HepG2 (cell line): ENCODE measurements around the gene ATOH8. TPM values are rescaled to one million over a fixed set of nuclear protein-coding genes. Genes with fewer than 3 reads are reported as not detected.

Source experiments
- FOXA3 ChIP-seq: IDR thresholded peaks from 2 replicates; pipeline ENCODE4 v1.6.1; 2016; ENCODE audit warnings: missing genetic modification reagents, missing compliant biosample characterization
- HNF1B ChIP-seq: sonication (generic); formaldehyde crosslinking; IDR thresholded peaks from 2 replicates; pipeline ENCODE4 v1.5.1; 2020; ENCODE audit warnings: mild to moderate bottlenecking, moderate library complexity, missing genetic modification reagents
- NR2C2 ChIP-seq: sonication (generic); formaldehyde crosslinking; IDR thresholded peaks from 2 replicates; pipeline ENCODE4 v1.4.0; 2020; ENCODE audit warnings: missing genetic modification reagents, mild to moderate bottlenecking, moderate library complexity, borderline replicate concordance
- RARA ChIP-seq: IDR thresholded peaks from 2 replicates; pipeline ENCODE4 v1.6.1; 2016; ENCODE audit warnings: missing genetic modification reagents, missing compliant biosample characterization
- SAP130 ChIP-seq: IDR thresholded peaks from 2 replicates; pipeline ENCODE4 v1.6.1; 2016; ENCODE audit warnings: low read depth
- TCF7 ChIP-seq: sonication (generic); IDR thresholded peaks from 2 replicates; pipeline ENCODE4 v1.6.1; 2016; ENCODE audit warnings: antibody characterized with exemption, low read depth
- U2AF1 ChIP-seq: fragments of 200-400 bp; formaldehyde crosslinking; optimal IDR thresholded peaks from 2 replicates; pipeline ENCODE3; 2017; ENCODE audit warnings: mild to moderate bottlenecking, low read depth, low read length
- ZMYM3 ChIP-seq: sonication (generic); formaldehyde crosslinking; IDR thresholded peaks from 2 replicates; pipeline ENCODE4 v1.5.1; 2020; ENCODE audit warnings: mild to moderate bottlenecking, missing genetic modification reagents
- polyA plus RNA-seq, 8 experiments: library from polyadenylated mRNA; depleted of rRNA in 3 of 8; stranded (reverse) in 7 of 8; unstranded in 1 of 8; fragments of >200 nt; fragmentation: Illumina TruSeq in 4 of 8; extraction: Trizol in 4 of 8; gene quantifications; 2 replicates each; pipeline versions ENCODE4 v1.2.1 to v1.2.3, GENCODE V29; 2011 to 2016; ENCODE audit warnings: low read depth in 4 of 8, missing spikeins in 1 of 8, mixed read lengths in 1 of 8; ENCODE audit not compliant: insufficient read depth in 1 of 8
- total RNA-seq, 5 experiments: library from RNA; depleted of rRNA; stranded (reverse); fragments of >200 nt; fragmentation: Illumina TruSeq; extraction: Trizol; gene quantifications; 2 replicates each; pipeline ENCODE4 v1.2.3, GENCODE V29; 2016; ENCODE audit warnings: low read depth in 1 of 5
- TF ChIP-seq, protein P1 (sequence below), 2 experiments: sonication (generic) in 1 of 2; formaldehyde crosslinking in 1 of 2; IDR thresholded peaks; 2 replicates each; pipeline versions ENCODE4 v1.4.0 to v1.6.1; 2016 to 2020; ENCODE audit warnings: borderline replicate concordance in 1 of 2, low read depth in 1 of 2, mild to moderate bottlenecking in 1 of 2, missing genetic modification reagents in 1 of 2
- TF ChIP-seq, protein P2 (sequence below): sonication (generic); formaldehyde crosslinking; IDR thresholded peaks from 2 replicates; pipeline ENCODE4 v1.9.0; 2021; ENCODE audit warnings: missing genetic modification reagents, borderline replicate concordance

Gene ATOH8
- total and polyA plus RNA-seq, 2 of the 13 experiments (the other 11 are each of a cell fraction or from before 2014, with no cell fraction given), result 0.13 to 0.61 TPM

- TF ChIP-seq, protein P1, sequence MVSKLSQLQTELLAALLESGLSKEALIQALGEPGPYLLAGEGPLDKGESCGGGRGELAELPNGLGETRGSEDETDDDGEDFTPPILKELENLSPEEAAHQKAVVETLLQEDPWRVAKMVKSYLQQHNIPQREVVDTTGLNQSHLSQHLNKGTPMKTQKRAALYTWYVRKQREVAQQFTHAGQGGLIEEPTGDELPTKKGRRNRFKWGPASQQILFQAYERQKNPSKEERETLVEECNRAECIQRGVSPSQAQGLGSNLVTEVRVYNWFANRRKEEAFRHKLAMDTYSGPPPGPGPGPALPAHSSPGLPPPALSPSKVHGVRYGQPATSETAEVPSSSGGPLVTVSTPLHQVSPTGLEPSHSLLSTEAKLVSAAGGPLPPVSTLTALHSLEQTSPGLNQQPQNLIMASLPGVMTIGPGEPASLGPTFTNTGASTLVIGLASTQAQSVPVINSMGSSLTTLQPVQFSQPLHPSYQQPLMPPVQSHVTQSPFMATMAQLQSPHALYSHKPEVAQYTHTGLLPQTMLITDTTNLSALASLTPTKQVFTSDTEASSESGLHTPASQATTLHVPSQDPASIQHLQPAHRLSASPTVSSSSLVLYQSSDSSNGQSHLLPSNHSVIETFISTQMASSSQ (IDR thresholded peaks at IDR 0.05; ENCODE audit: low read depth), result 0 out of 2 replicates have a peak, but pooled peaks have one; percentile 63
- TF ChIP-seq, protein P1 (CRISPR knock-in tag; IDR thresholded peaks at IDR 0.05; ENCODE audit: borderline replicate concordance), result peak; percentile 27; the same call in 1 of the 2 replicates
- peak; percentile 41; the same call in 1 of the 2 replicates for TF ChIP-seq SAP130
- peak; percentile 25; the same call in 1 of the 2 replicates for TF ChIP-seq RARA (CRISPR knock-in tag)
- TF ChIP-seq, protein P2, sequence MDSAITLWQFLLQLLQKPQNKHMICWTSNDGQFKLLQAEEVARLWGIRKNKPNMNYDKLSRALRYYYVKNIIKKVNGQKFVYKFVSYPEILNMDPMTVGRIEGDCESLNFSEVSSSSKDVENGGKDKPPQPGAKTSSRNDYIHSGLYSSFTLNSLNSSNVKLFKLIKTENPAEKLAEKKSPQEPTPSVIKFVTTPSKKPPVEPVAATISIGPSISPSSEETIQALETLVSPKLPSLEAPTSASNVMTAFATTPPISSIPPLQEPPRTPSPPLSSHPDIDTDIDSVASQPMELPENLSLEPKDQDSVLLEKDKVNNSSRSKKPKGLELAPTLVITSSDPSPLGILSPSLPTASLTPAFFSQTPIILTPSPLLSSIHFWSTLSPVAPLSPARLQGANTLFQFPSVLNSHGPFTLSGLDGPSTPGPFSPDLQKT (CRISPR knock-in tag), result no peak
- TF ChIP-seq HNF1B, result 0 out of 2 replicates have a peak, but pooled peaks have one; percentile 35
- no peak for TF ChIP-seq U2AF1
- 0 out of 2 replicates have a peak, but pooled peaks have one; percentile 15 for TF ChIP-seq ZMYM3 (CRISPR knock-in tag)
- peak; percentile 24; the same call in 1 of the 2 replicates for TF ChIP-seq TCF7
- peak; percentile 51 for TF ChIP-seq FOXA3 (CRISPR knock-in tag)
- peak; percentile 25; the same call in 1 of the 2 replicates for TF ChIP-seq NR2C2 (CRISPR knock-in tag)
Observed at GRCh38 chr2:85806358-85807118, 52.7 kb downstream of the ATOH8 start (continued).
